Urinary bladder (tissue), 4 donors: ENCODE data around the gene TCHHL1. TPM values are rescaled to one million over a fixed set of nuclear protein-coding genes. Genes with fewer than 3 reads are reported as not detected.

ENCODE experiments used
- DNase-seq: peaks from one replicate; pipeline ENCODE4 v3.0.0-alpha.2; 2015; ENCODE audit errors: extremely low spot score
- H3K27ac ChIP-seq: one replicate; pipeline ENCODE4 v1.5.1; 2013; ENCODE audit warnings: low read depth, mild to moderate bottlenecking, moderate library complexity
- H3K36me3 ChIP-seq: one replicate; pipeline ENCODE4 v1.6.1; 2013; ENCODE audit warnings: mild to moderate bottlenecking, moderate library complexity; ENCODE audit not compliant: insufficient read depth
- H3K4me1 ChIP-seq: one replicate; pipeline ENCODE4 v1.6.1; 2013; ENCODE audit warnings: mild to moderate bottlenecking, moderate library complexity; ENCODE audit not compliant: insufficient read depth
- H3K4me3 ChIP-seq: one replicate; pipeline ENCODE4 v1.5.1; 2013; ENCODE audit warnings: low read depth, low read length
- WGBS: extraction: QIAGEN DNeasy Blood & Tissue Kit; methylation state at CpG from one replicate; pipeline ENCODE4 v1.1.7; 2013; 5-methylcytosine and 5-hydroxymethylcytosine counted together
- polyA plus RNA-seq: library from polyadenylated mRNA; stranded (reverse); fragments of 200-250 nt; gene quantifications from one replicate; pipeline ENCODE4 v1.2.3, GENCODE V29; 2013
- small RNA-seq: library from RNA; depleted of rRNA; stranded (forward); fragments of <200 nt; gene quantifications from one replicate; pipeline ENCODE3, GENCODE V24; 2014
- total RNA-seq: library from RNA; depleted of rRNA; stranded (reverse); fragments of >200 nt; gene quantifications from one replicate; pipeline ENCODE4 v1.2.3, GENCODE V29; 2014
- donor health status: healthy with polysubstance abuse.
- donor health status: healthy.

TCHHL1 gene
- total and polyA plus RNA-seq, 2 donors = not detected

- H3K27ac ChIP-seq = no peak overlapping the region
- H3K4me1 ChIP-seq = peaks cover 2% of the 10 kb centered on the region
- 69% methylated on average over 1 of the region's 1 CpG for WGBS
- H3K36me3 ChIP-seq = no peaks in the 10 kb centered on the region
- no peak for DNase-seq
- H3K4me3 ChIP-seq = no peak overlapping the region
Observed at GRCh38 chr1:152039886-152040285, 49.0 kb downstream of the TCHHL1 start.

GRCh38 chr1:152039461-152039860 lies 49.4 kb downstream of the TCHHL1 start:
- Histone ChIP-seq H3K27ac (no peak overlapping the region), H3K4me1 (peaks cover 2% of the 10 kb centered on the region), H3K4me3 (no peak overlapping the region), H3K36me3 (no peaks in the 10 kb centered on the region)
- WGBS = 89% methylated on average over 1 of the region's 1 CpG
- no peak for DNase-seq

GRCh38 chr1:152038871-152039270 lies 50.0 kb downstream of the TCHHL1 start:
- WGBS = 95% methylated on average over 10 of the region's 10 CpGs
- H3K4me3 ChIP-seq = no peak overlapping the region
- peaks cover 2% of the 10 kb centered on the region for H3K4me1 ChIP-seq
- no peak for DNase-seq
- H3K27ac ChIP-seq = no peak overlapping the region
- no peaks in the 10 kb centered on the region for H3K36me3 ChIP-seq

- under 1% methylated on average over 53 of the region's 53 CpGs for WGBS
- H3K4me1 ChIP-seq = peaks cover 3% of the 10 kb centered on the region
Observed at GRCh38 chr1:152036267-152037216, 52.3 kb downstream of the TCHHL1 start, which contains the start of gene S100A11. Gene S100A11, minus strand, starts transcription at chr1:152037004. Its CDS starts 89 bp downstream, at chr1:152036915.

GRCh38 chr1:152035539-152036266 lies 53.2 kb downstream of the TCHHL1 start:
- no peak for DNase-seq
- H3K4me3 ChIP-seq = peak overlapping the region; percentile 79
- peaks cover 4% of the 10 kb centered on the region for H3K36me3 ChIP-seq
- 14% methylated on average over 17 of the region's 17 CpGs for WGBS
- H3K27ac ChIP-seq = peak overlapping the region; percentile 98
- peaks cover 3% of the 10 kb centered on the region for H3K4me1 ChIP-seq

More at GRCh38 chr1:152036267-152037216, 52.3 kb downstream of the TCHHL1 start, which contains the start of gene S100A11:
- no peak for DNase-seq
- H3K27ac ChIP-seq = peak within 1 kb of the TSS; percentile 98
- H3K36me3 ChIP-seq = peaks cover 4% of the 10 kb centered on the region
- peak within 1 kb of the TSS; percentile 79 for H3K4me3 ChIP-seq

GRCh38 chr1:152034654-152035538 lies 54.0 kb downstream of the TCHHL1 start:
- 13% methylated on average over 8 of the region's 8 CpGs for WGBS
- Histone ChIP-seq H3K27ac (peak overlapping the region; percentile 75), H3K4me1 (peaks cover 3% of the 10 kb centered on the region), H3K4me3 (peak overlapping the region; percentile 79), H3K36me3 (peaks cover 4% of the 10 kb centered on the region)
- DNase-seq = no peak

- peaks cover 3% of the 10 kb centered on the region for H3K4me1 ChIP-seq
- 57% methylated on average over 1 of the region's 1 CpG for WGBS
- peak overlapping the region; percentile 64 for H3K27ac ChIP-seq
- no peak for DNase-seq
- peaks cover 4% of the 10 kb centered on the region for H3K36me3 ChIP-seq
- peak overlapping the region; percentile 2 for H3K4me3 ChIP-seq
Observed at GRCh38 chr1:152034324-152034653, 54.6 kb downstream of the TCHHL1 start.

Small RNAs within 50 kb of the gene (small RNA-seq; reads per million reads assigned to genes)
- gene SPTLC1P4 = not detected

Other genes starting within 250 kb of the TCHHL1 start
- not detected for gene C2CD4D, start 249.2 kb downstream of the TCHHL1 start, total RNA-seq
- 0.05 TPM for gene C2CD4D, start 249.2 kb downstream of the TCHHL1 start, polyA plus RNA-seq
- gene THEM5, start 235.4 kb downstream of the TCHHL1 start, total RNA-seq = not detected
- gene THEM5, start 235.4 kb downstream of the TCHHL1 start, polyA plus RNA-seq = not detected
- 16.5 TPM for gene THEM4, start 179.6 kb downstream of the TCHHL1 start, total RNA-seq
- 12.5 TPM for gene THEM4, start 179.6 kb downstream of the TCHHL1 start, polyA plus RNA-seq
- gene S100A10, start 95.2 kb downstream of the TCHHL1 start, total RNA-seq = 116 TPM
- 246 TPM for gene S100A10, start 95.2 kb downstream of the TCHHL1 start, polyA plus RNA-seq
- gene S100A11, start 52.1 kb downstream of the TCHHL1 start, total RNA-seq = 81.9 TPM
- 910 TPM for gene S100A11, start 52.1 kb downstream of the TCHHL1 start, polyA plus RNA-seq
- gene TCHH, start 26.4 kb upstream of the TCHHL1 start, total RNA-seq = not detected
- gene TCHH, start 26.4 kb upstream of the TCHHL1 start, polyA plus RNA-seq = 0.11 TPM
- not detected for gene RPTN, start 70.2 kb upstream of the TCHHL1 start, total RNA-seq
- gene RPTN, start 70.2 kb upstream of the TCHHL1 start, polyA plus RNA-seq = not detected
- not detected for gene HRNR, start 135.1 kb upstream of the TCHHL1 start, total RNA-seq
- gene HRNR, start 135.1 kb upstream of the TCHHL1 start, polyA plus RNA-seq = not detected
- 0.05 TPM for gene FLG, start 236.2 kb upstream of the TCHHL1 start, total RNA-seq
- 0.05 TPM for gene FLG, start 236.2 kb upstream of the TCHHL1 start, polyA plus RNA-seq